KMS-11 (cell line): ENCODE measurements around the gene USP24.
"Not testable (repeated sequence)": the region's sequence is repeated elsewhere in the genome, so short reads cannot be mapped to it uniquely, and the experiment has no call there.

Experiments used
- H2AFZ ChIP-seq: fragments of 200-600 bp; sonication (generic); 2 replicates; pipeline ENCODE4 v1.6.1; 2016; ENCODE audit warnings: antibody characterized with exemption, mixed run types, low read depth
- H3K27ac ChIP-seq: fragments of 200-600 bp; sonication (generic); 2 replicates; pipeline ENCODE4 v1.6.1; 2016; ENCODE audit warnings: mild to moderate bottlenecking, mixed run types
- H3K27me3 ChIP-seq: fragments of 200-600 bp; sonication (generic); 2 replicates; pipeline ENCODE4 v1.6.1; 2017; ENCODE audit warnings: mild to moderate bottlenecking, low read depth, mixed run types, moderate library complexity; ENCODE audit not compliant: insufficient read depth
- H3K36me3 ChIP-seq: fragments of 200-600 bp; sonication (generic); 2 replicates; pipeline ENCODE4 v1.6.1; 2017; ENCODE audit warnings: mild to moderate bottlenecking, mixed run types; ENCODE audit not compliant: insufficient read depth
- H3K4me1 ChIP-seq: fragments of 200-600 bp; sonication (generic); 2 replicates; pipeline ENCODE4 v1.6.1; 2016; ENCODE audit warnings: mild to moderate bottlenecking, low read depth, mixed run types; ENCODE audit not compliant: poor library complexity, severe bottlenecking
- H3K4me2 ChIP-seq: fragments of 200-600 bp; sonication (generic); 2 replicates; pipeline ENCODE4 v1.7.0; 2016; ENCODE audit warnings: mild to moderate bottlenecking, mixed run types
- H3K4me3 ChIP-seq: fragments of 200-600 bp; sonication (generic); IDR thresholded peaks from 2 replicates; pipeline ENCODE4 v1.6.1; 2017; ENCODE audit warnings: low read depth, low read length, mixed read lengths; ENCODE audit not compliant: insufficient read depth
- H3K79me2 ChIP-seq: fragments of 200-600 bp; sonication (generic); 2 replicates; pipeline ENCODE4 v1.6.1; 2016; ENCODE audit warnings: low read depth, mixed run types; ENCODE audit not compliant: insufficient read depth
- H3K9ac ChIP-seq: fragments of 200-600 bp; sonication (generic); 2 replicates; pipeline ENCODE4 v1.6.1; 2016; ENCODE audit warnings: mild to moderate bottlenecking, mixed run types
- H4K20me1 ChIP-seq: fragments of 200-600 bp; sonication (generic); 2 replicates; pipeline ENCODE4 v1.6.1; 2016; ENCODE audit warnings: mild to moderate bottlenecking, mixed run types; ENCODE audit not compliant: insufficient read depth
- TF ChIP-seq, protein P1 (sequence below): fragments of 200-600 bp; sonication (generic); conservative IDR thresholded peaks from 2 replicates; pipeline ENCODE4 v1.6.1; 2017; ENCODE audit warnings: low read depth, mild to moderate bottlenecking, antibody characterized with exemption, low read length, moderate library complexity, mixed read lengths

The USP24 gene

DNA sequence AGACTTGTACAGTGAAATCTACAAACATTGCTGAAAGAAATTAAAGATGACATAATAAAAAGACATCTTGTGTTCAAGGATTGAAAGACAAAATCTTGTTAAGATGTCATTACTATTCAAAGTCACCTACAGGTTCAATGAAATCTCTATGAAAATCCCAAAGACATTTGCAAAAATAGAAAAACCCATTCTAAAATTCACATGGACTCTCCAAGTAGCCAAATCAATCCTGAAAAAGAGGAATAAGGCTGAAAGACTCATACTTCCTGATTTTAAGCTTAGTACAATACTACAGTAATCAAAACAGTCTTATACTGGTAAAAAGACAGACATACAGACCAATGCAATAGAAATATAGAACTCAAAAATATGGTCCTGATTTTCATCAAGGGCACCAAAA lies 97.2 kb downstream of the USP24 start:
- no peaks in the 10 kb centered on the region for H3K27me3 ChIP-seq

DNA sequence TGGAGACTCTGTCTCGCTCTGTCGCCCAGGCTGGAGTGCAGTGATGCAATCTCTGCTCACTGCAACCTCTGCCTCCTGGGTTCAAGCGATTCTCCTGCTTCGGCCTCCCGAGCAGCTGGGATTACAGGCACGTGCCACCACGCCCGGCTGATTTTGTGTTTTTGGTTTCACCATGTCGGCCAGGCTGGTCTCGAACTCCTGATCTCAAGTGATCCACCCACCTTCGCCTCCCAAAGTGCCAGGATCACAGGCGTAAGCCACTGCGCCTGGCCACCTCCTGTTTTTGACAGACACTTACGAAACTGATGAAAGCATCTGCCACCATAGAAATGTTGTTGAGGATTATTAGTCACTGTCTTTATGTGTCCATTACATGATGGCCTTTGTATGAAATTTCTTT lies 106.2 kb downstream of the USP24 start:
- not testable (repeated sequence) for H3K9ac ChIP-seq, H4K20me1 ChIP-seq, H3K4me2 ChIP-seq, H3K4me1 ChIP-seq, H3K27ac ChIP-seq, H2AFZ ChIP-seq, H3K36me3 ChIP-seq, H3K27me3 ChIP-seq, H3K4me3 ChIP-seq, H3K79me2 ChIP-seq

More for the DNA sequence above, 97.2 kb downstream of the USP24 start:
- H3K4me3 ChIP-seq: no peak overlapping the region
- no peak overlapping the region for H3K27ac ChIP-seq
- no peak overlapping the region for H3K4me2 ChIP-seq
- H3K4me1 ChIP-seq: no peaks in the 10 kb centered on the region
- TF ChIP-seq, protein P1, sequence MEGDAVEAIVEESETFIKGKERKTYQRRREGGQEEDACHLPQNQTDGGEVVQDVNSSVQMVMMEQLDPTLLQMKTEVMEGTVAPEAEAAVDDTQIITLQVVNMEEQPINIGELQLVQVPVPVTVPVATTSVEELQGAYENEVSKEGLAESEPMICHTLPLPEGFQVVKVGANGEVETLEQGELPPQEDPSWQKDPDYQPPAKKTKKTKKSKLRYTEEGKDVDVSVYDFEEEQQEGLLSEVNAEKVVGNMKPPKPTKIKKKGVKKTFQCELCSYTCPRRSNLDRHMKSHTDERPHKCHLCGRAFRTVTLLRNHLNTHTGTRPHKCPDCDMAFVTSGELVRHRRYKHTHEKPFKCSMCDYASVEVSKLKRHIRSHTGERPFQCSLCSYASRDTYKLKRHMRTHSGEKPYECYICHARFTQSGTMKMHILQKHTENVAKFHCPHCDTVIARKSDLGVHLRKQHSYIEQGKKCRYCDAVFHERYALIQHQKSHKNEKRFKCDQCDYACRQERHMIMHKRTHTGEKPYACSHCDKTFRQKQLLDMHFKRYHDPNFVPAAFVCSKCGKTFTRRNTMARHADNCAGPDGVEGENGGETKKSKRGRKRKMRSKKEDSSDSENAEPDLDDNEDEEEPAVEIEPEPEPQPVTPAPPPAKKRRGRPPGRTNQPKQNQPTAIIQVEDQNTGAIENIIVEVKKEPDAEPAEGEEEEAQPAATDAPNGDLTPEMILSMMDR: no peak
- H2AFZ ChIP-seq: no peak overlapping the region
- no peaks in the 10 kb centered on the region for H3K36me3 ChIP-seq
- no peak overlapping the region for H3K9ac ChIP-seq
- no peaks in the 10 kb centered on the region for H3K79me2 ChIP-seq
- H4K20me1 ChIP-seq: no peaks in the 10 kb centered on the region

DNA sequence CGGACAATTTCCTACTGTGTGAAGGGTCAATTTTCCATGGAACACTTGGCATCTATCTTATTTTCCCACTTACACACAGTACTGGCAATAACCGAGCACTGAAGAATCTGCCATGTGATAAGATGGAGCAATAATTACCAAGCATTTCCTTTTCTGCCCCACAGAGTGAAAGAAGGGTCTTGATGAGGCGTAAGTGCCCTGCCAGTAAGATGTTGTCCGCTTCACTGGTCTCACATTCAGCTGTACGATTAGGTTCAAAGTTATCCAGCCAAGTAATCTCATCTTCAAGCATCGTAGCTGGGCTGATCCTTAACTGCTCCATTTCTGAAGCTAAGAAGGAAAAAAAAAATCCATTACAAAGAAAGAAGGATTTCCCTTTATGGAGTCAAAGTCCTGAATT lies 108.1 kb downstream of the USP24 start:
- H3K27ac ChIP-seq: no peak overlapping the region
- no peaks in the 10 kb centered on the region for H3K36me3 ChIP-seq
- no peak overlapping the region for H2AFZ ChIP-seq
- H3K9ac ChIP-seq: no peak overlapping the region
- H3K4me3 ChIP-seq: no peak overlapping the region
- no peaks in the 10 kb centered on the region for H3K79me2 ChIP-seq
- no peaks in the 10 kb centered on the region for H3K27me3 ChIP-seq
- H3K4me2 ChIP-seq: no peak overlapping the region
- H4K20me1 ChIP-seq: no peaks in the 10 kb centered on the region
- no peaks in the 10 kb centered on the region for H3K4me1 ChIP-seq
- TF ChIP-seq, protein P1: no peak

DNA sequence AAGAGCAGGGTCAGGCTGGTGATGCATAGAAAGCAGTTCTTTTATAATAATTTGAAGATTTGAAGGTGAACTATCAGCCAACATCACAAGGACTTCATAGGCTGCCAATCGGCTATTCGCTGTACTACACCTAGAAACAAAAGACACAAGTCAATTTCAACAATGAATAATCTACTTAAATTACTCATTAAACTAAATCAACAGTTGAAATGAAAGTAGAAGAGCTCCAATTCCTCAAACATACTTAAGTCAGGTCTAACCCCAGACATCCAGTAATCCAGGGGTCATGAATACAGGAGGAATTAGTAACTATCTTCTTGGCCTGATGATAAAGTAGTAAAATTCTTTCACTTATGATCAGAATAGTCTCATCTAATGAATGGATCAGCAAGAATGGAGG lies 111.3 kb downstream of the USP24 start:
- Histone ChIP-seq H3K4me3 (no peak overlapping the region), H3K4me1 (no peaks in the 10 kb centered on the region), H3K27ac (no peak overlapping the region), H4K20me1 (no peaks in the 10 kb centered on the region), H3K79me2 (no peaks in the 10 kb centered on the region), H3K36me3 (no peaks in the 10 kb centered on the region), H2AFZ (no peak overlapping the region), H3K4me2 (no peak overlapping the region), H3K27me3 (no peaks in the 10 kb centered on the region), H3K9ac (no peak overlapping the region)
- TF ChIP-seq, protein P1: no peak

DNA sequence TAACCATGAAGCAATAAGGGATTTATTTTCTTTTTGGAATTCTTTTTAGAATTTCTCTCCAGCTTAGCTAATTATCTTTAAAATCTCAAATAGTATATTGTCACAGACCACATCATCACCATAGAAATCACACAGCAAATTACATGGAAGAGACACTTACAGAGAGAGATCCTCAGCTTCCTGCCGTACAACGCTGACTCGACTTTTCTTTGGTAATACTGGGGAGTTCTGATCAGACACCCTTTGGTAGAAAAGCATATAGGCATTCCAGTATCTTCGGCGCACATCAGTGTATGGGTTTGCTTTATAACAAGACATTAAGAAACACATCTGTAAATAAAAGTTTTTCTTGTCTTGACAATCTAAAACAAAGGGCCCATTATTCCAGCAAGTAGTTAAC lies 120.1 kb downstream of the USP24 start:
- TF ChIP-seq, protein P1: no peak
- no peak overlapping the region for H3K4me3 ChIP-seq
- no peak overlapping the region for H3K27ac ChIP-seq
- H3K36me3 ChIP-seq: peaks cover 3% of the 10 kb centered on the region; the same call in 1 of the 2 replicates
- H3K79me2 ChIP-seq: no peaks in the 10 kb centered on the region
- H3K4me1 ChIP-seq: no peaks in the 10 kb centered on the region
- H2AFZ ChIP-seq: no peak overlapping the region
- no peak overlapping the region for H3K4me2 ChIP-seq
- H3K27me3 ChIP-seq: no peaks in the 10 kb centered on the region
- no peak overlapping the region for H3K9ac ChIP-seq
- H4K20me1 ChIP-seq: no peaks in the 10 kb centered on the region
